ENCODE results near the gene ESPL1. TPM values are rescaled to one million over a fixed set of nuclear protein-coding genes. Genes with fewer than 3 reads are reported as not detected.
A peak's percentile ranks its signal among the peaks of the same experiment; 100 is the strongest.

ESPL1 gene
- total RNA-seq, 2 donors from 2014 or later, result 33.3 to 50.7 TPM

GRCh38 chr12:53298164-53298563, 30.1 kb downstream of the ESPL1 start:
- Histone ChIP-seq H3K9ac (ENCODE audit: extremely low read depth, low read length, poor library complexity, severe bottlenecking) (no peak overlapping the region), H3K4me1 (ENCODE audit: control insufficient read depth, insufficient read depth, low read length) (peaks cover 4% of the 10 kb centered on the region), H3K36me3 (ENCODE audit: control insufficient read depth, insufficient read depth, low read length) (peaks cover 38% of the 10 kb centered on the region), H3K27ac (ENCODE audit: low read depth, low read length) (no peak overlapping the region), H3K9me3 (ENCODE audit: control insufficient read depth, low read length) (no peaks in the 10 kb centered on the region), H3K27me3 (ENCODE audit: control insufficient read depth, insufficient read depth, low read length, poor library complexity, severe bottlenecking) (no peaks in the 10 kb centered on the region), H3K4me3 (ENCODE audit: low read length) (no peak overlapping the region)
- Mint-ChIP-seq H3K4me3 (no peak overlapping the region), H3K4me1 (peaks cover 20% of the 10 kb centered on the region), H3K27ac (no peak overlapping the region), H3K36me3 (ENCODE audit: low read depth) (peaks cover 43% of the 10 kb centered on the region), H3K9me3 (no peaks in the 10 kb centered on the region), H3K27me3 (ENCODE audit: insufficient read depth) (no peaks in the 10 kb centered on the region)
- no peak for DNase-seq
- 89 to 90% methylated on average over 4 to 5 of the region's 5 CpGs for WGBS, 2 experiments (ENCODE audit: insufficient coverage in 1 of 2, insufficient read length in 1 of 2)
- TF ChIP-seq, protein P1, sequence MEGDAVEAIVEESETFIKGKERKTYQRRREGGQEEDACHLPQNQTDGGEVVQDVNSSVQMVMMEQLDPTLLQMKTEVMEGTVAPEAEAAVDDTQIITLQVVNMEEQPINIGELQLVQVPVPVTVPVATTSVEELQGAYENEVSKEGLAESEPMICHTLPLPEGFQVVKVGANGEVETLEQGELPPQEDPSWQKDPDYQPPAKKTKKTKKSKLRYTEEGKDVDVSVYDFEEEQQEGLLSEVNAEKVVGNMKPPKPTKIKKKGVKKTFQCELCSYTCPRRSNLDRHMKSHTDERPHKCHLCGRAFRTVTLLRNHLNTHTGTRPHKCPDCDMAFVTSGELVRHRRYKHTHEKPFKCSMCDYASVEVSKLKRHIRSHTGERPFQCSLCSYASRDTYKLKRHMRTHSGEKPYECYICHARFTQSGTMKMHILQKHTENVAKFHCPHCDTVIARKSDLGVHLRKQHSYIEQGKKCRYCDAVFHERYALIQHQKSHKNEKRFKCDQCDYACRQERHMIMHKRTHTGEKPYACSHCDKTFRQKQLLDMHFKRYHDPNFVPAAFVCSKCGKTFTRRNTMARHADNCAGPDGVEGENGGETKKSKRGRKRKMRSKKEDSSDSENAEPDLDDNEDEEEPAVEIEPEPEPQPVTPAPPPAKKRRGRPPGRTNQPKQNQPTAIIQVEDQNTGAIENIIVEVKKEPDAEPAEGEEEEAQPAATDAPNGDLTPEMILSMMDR (conservative IDR thresholded peaks at IDR 0.05), result no peak

GRCh38 chr12:53299101-53299453, 31.0 kb downstream of the ESPL1 start:
- TF ChIP-seq, protein P1 (conservative IDR thresholded peaks at IDR 0.05), result no peak
- peaks cover 20% of the 10 kb centered on the region for H3K4me1 Mint-ChIP-seq
- H3K4me3 Mint-ChIP-seq, result peak overlapping the region; percentile 97
- no peaks in the 10 kb centered on the region for H3K27me3 Mint-ChIP-seq (ENCODE audit: insufficient read depth)
- Histone ChIP-seq H3K27ac (ENCODE audit: low read depth, low read length) (peak overlapping the region; percentile 61), H3K4me1 (ENCODE audit: control insufficient read depth, insufficient read depth, low read length) (peaks cover 4% of the 10 kb centered on the region), H3K9me3 (ENCODE audit: control insufficient read depth, low read length) (no peaks in the 10 kb centered on the region), H3K27me3 (ENCODE audit: control insufficient read depth, insufficient read depth, low read length, poor library complexity, severe bottlenecking) (no peaks in the 10 kb centered on the region), H3K36me3 (ENCODE audit: control insufficient read depth, insufficient read depth, low read length) (peaks cover 42% of the 10 kb centered on the region), H3K4me3 (ENCODE audit: low read length) (peak overlapping the region; percentile 87), H3K9ac (ENCODE audit: extremely low read depth, low read length, poor library complexity, severe bottlenecking) (no peak overlapping the region)
- peak overlapping the region; percentile 97 for H3K27ac Mint-ChIP-seq
- 95 to 97% methylated on average over 2 to 5 of the region's 5 CpGs for WGBS, 2 experiments (ENCODE audit: insufficient coverage in 1 of 2, insufficient read length in 1 of 2)
- no peaks in the 10 kb centered on the region for H3K9me3 Mint-ChIP-seq
- no peak for DNase-seq
- H3K36me3 Mint-ChIP-seq (ENCODE audit: low read depth), result peaks cover 45% of the 10 kb centered on the region

- Histone ChIP-seq H3K27ac (ENCODE audit: low read depth, low read length) (peak within 1 kb of the TSS; percentile 61), H3K27me3 (ENCODE audit: control insufficient read depth, insufficient read depth, low read length, poor library complexity, severe bottlenecking) (no peaks in the 10 kb centered on the region), H3K36me3 (ENCODE audit: control insufficient read depth, insufficient read depth, low read length) (peaks cover 42% of the 10 kb centered on the region), H3K9ac (ENCODE audit: extremely low read depth, low read length, poor library complexity, severe bottlenecking) (peak within 1 kb of the TSS; percentile 69), H3K9me3 (ENCODE audit: control insufficient read depth, low read length) (no peaks in the 10 kb centered on the region), H3K4me1 (ENCODE audit: control insufficient read depth, insufficient read depth, low read length) (peaks cover 4% of the 10 kb centered on the region), H3K4me3 (ENCODE audit: low read length) (peak within 1 kb of the TSS; percentile 87)
- Mint-ChIP-seq H3K27ac (peak within 1 kb of the TSS; percentile 97), H3K4me3 (peak within 1 kb of the TSS; percentile 97), H3K4me1 (peaks cover 20% of the 10 kb centered on the region), H3K27me3 (ENCODE audit: insufficient read depth) (no peaks in the 10 kb centered on the region), H3K36me3 (ENCODE audit: low read depth) (peaks cover 43% of the 10 kb centered on the region), H3K9me3 (no peaks in the 10 kb centered on the region)
- 3 to 4% methylated on average over 19 to 51 of the region's 51 CpGs for WGBS, 2 experiments (ENCODE audit: insufficient coverage in 1 of 2, insufficient read length in 1 of 2)
- DNase-seq, result peak; percentile 98
- TF ChIP-seq, protein P1 (conservative IDR thresholded peaks at IDR 0.05), result peak; percentile 57
Measured at GRCh38 chr12:53299454-53300180, 31.5 kb downstream of the ESPL1 start, which contains the start of gene MYG1. Gene MYG1 (plus strand): TSS chr12:53299695. CDS start chr12:53299738, 43 bp downstream.

Measured in endodermal cell (in vitro differentiated cells).